Measurements from ENCODE around the gene CLDN4. TPM values are rescaled to one million over a fixed set of nuclear protein-coding genes. Genes with fewer than 3 reads are reported as not detected.

Gene CLDN4
- total and polyA plus RNA-seq, 9 of the 15 experiments (the other 6 are each of a cell fraction or from before 2014, with no cell fraction given) = 0.05 to 0.60 (median 0.06) TPM; not detected in 3

GRCh38 chr7:73811760-73812168, 19.0 kb upstream of the CLDN4 start (continued):
- TF ChIP-seq ZNF407 (IDR thresholded peaks at IDR 0.05; ENCODE audit: low read depth) (no peak), MAZ (CRISPR knock-in tag; conservative IDR thresholded peaks at IDR 0.05 in 1 of 2, IDR thresholded peaks at IDR 0.05 in 1 of 2) (peak in 1 of 2 experiments; percentile 50; a peak in 2 of 4 replicates), SMARCA5 (IDR thresholded peaks at IDR 0.05) (no peak; the same call in 1 of the 2 replicates), RBM15 (IDR thresholded peaks at IDR 0.05; ENCODE audit: insufficient read depth, low read length) (no peak), CBFB (CRISPR knock-in tag; IDR thresholded peaks at IDR 0.05) (peak; percentile 50; the same call in 1 of the 2 replicates), RBM25 (IDR thresholded peaks at IDR 0.05; ENCODE audit: low read depth, low read length, severe bottlenecking) (no peak), ERF (CRISPR knock-in tag; IDR thresholded peaks at IDR 0.05) (no peak), JUND (IDR thresholded peaks at IDR 0.05; ENCODE audit: borderline replicate concordance, low read depth, low read length) (peak; percentile 53; the same call in 1 of the 2 replicates), JUND (tag; IDR thresholded peaks at IDR 0.05; ENCODE audit: borderline replicate concordance, low read depth, low read length) (peak; percentile 43; the same call in 1 of the 3 replicates), SREBF1 (IDR thresholded peaks at IDR 0.05; ENCODE audit: borderline replicate concordance, low read depth, low read length) (no peak)
- TF ChIP-seq, protein P1, sequence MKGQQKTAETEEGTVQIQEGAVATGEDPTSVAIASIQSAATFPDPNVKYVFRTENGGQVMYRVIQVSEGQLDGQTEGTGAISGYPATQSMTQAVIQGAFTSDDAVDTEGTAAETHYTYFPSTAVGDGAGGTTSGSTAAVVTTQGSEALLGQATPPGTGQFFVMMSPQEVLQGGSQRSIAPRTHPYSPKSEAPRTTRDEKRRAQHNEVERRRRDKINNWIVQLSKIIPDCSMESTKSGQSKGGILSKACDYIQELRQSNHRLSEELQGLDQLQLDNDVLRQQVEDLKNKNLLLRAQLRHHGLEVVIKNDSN (CRISPR knock-in tag; IDR thresholded peaks at IDR 0.05) = no peak
- TF ChIP-seq, protein P2, sequence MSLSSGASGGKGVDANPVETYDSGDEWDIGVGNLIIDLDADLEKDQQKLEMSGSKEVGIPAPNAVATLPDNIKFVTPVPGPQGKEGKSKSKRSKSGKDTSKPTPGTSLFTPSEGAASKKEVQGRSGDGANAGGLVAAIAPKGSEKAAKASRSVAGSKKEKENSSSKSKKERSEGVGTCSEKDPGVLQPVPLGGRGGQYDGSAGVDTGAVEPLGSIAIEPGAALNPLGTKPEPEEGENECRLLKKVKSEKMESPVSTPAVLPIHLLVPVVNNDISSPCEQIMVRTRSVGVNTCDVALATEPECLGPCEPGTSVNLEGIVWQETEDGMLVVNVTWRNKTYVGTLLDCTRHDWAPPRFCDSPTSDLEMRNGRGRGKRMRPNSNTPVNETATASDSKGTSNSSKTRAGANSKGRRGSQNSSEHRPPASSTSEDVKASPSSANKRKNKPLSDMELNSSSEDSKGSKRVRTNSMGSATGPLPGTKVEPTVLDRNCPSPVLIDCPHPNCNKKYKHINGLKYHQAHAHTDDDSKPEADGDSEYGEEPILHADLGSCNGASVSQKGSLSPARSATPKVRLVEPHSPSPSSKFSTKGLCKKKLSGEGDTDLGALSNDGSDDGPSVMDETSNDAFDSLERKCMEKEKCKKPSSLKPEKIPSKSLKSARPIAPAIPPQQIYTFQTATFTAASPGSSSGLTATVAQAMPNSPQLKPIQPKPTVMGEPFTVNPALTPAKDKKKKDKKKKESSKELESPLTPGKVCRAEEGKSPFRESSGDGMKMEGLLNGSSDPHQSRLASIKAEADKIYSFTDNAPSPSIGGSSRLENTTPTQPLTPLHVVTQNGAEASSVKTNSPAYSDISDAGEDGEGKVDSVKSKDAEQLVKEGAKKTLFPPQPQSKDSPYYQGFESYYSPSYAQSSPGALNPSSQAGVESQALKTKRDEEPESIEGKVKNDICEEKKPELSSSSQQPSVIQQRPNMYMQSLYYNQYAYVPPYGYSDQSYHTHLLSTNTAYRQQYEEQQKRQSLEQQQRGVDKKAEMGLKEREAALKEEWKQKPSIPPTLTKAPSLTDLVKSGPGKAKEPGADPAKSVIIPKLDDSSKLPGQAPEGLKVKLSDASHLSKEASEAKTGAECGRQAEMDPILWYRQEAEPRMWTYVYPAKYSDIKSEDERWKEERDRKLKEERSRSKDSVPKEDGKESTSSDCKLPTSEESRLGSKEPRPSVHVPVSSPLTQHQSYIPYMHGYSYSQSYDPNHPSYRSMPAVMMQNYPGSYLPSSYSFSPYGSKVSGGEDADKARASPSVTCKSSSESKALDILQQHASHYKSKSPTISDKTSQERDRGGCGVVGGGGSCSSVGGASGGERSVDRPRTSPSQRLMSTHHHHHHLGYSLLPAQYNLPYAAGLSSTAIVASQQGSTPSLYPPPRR (CRISPR knock-in tag; IDR thresholded peaks at IDR 0.05; ENCODE audit: borderline replicate concordance) = no peak
- TF ChIP-seq, protein P3, sequence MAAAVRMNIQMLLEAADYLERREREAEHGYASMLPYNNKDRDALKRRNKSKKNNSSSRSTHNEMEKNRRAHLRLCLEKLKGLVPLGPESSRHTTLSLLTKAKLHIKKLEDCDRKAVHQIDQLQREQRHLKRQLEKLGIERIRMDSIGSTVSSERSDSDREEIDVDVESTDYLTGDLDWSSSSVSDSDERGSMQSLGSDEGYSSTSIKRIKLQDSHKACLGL (CRISPR knock-in tag; IDR thresholded peaks at IDR 0.05; ENCODE audit: borderline replicate concordance, poor library complexity, severe bottlenecking) = no peak

Measured in K562 (cell line).